HUES48 (cell line): ENCODE measurements around the gene CD74.

ENCODE experiments used
- H3K27ac ChIP-seq: one replicate; pipeline ENCODE4 v1.7.0; 2013; ENCODE audit warnings: low read depth, low read length, inconsistent platforms
- H3K27me3 ChIP-seq: 2 replicates; pipeline ENCODE4 v1.6.1; 2013; ENCODE audit warnings: mild to moderate bottlenecking, low read length; ENCODE audit not compliant: control insufficient read depth, insufficient read depth
- H3K36me3 ChIP-seq: 2 replicates; pipeline ENCODE4 v1.6.1; 2013; ENCODE audit warnings: low read length; ENCODE audit not compliant: control insufficient read depth, insufficient read depth
- H3K4me1 ChIP-seq: 2 replicates; pipeline ENCODE4 v1.6.1; 2013; ENCODE audit warnings: mild to moderate bottlenecking, low read length; ENCODE audit not compliant: control insufficient read depth, insufficient read depth
- H3K4me3 ChIP-seq: 2 replicates; pipeline ENCODE4 v1.5.1; 2013; ENCODE audit warnings: mild to moderate bottlenecking, low read depth, low read length
- H3K9ac ChIP-seq: 2 replicates; pipeline ENCODE4 v1.6.1; 2013; ENCODE audit warnings: mild to moderate bottlenecking, low read depth, low read length, moderate library complexity
- H3K9me3 ChIP-seq: 2 replicates; pipeline ENCODE4 v1.6.1; 2013; ENCODE audit warnings: low read length; ENCODE audit not compliant: control insufficient read depth, insufficient read depth

Gene CD74

GRCh38 chr5:150407096-150407720 is 5.5 kb downstream of the CD74 start:
- no peak overlapping the region for H3K9ac ChIP-seq
- peaks cover 12% of the 10 kb centered on the region for H3K36me3 ChIP-seq
- no peaks in the 10 kb centered on the region for H3K27me3 ChIP-seq
- H3K27ac ChIP-seq: no peak overlapping the region
- no peaks in the 10 kb centered on the region for H3K9me3 ChIP-seq
- peaks cover 21% of the 10 kb centered on the region for H3K4me1 ChIP-seq
- H3K4me3 ChIP-seq: no peak overlapping the region

GRCh38 chr5:150406723-150407095 is 6.0 kb downstream of the CD74 start:
- Histone ChIP-seq H3K27me3 (no peaks in the 10 kb centered on the region), H3K9me3 (no peaks in the 10 kb centered on the region), H3K9ac (no peak overlapping the region), H3K4me3 (no peak overlapping the region), H3K4me1 (peaks cover 20% of the 10 kb centered on the region), H3K36me3 (peaks cover 16% of the 10 kb centered on the region), H3K27ac (no peak overlapping the region)

- Histone ChIP-seq H3K36me3 (peaks cover 17% of the 10 kb centered on the region), H3K9me3 (no peaks in the 10 kb centered on the region), H3K27ac (no peak overlapping the region), H3K27me3 (no peaks in the 10 kb centered on the region), H3K4me3 (no peak overlapping the region), H3K4me1 (peaks cover 15% of the 10 kb centered on the region), H3K9ac (no peak overlapping the region)
These were observed 6.5 kb downstream of the CD74 start for GRCh38 chr5:150406103-150406722.

- no peaks in the 10 kb centered on the region for H3K27me3 ChIP-seq
- no peak overlapping the region for H3K27ac ChIP-seq
- H3K4me1 ChIP-seq: peaks cover 6% of the 10 kb centered on the region
- H3K9me3 ChIP-seq: no peaks in the 10 kb centered on the region
- no peak overlapping the region for H3K4me3 ChIP-seq
- H3K9ac ChIP-seq: no peak overlapping the region
- H3K36me3 ChIP-seq: peaks cover 28% of the 10 kb centered on the region
These were observed 7.5 kb downstream of the CD74 start for GRCh38 chr5:150404941-150405816.

- Histone ChIP-seq H3K27ac (no peak overlapping the region), H3K36me3 (peaks cover 34% of the 10 kb centered on the region), H3K4me3 (no peak overlapping the region), H3K4me1 (peaks cover 3% of the 10 kb centered on the region; the same call in 1 of the 2 replicates), H3K9ac (no peak overlapping the region), H3K9me3 (no peaks in the 10 kb centered on the region), H3K27me3 (no peaks in the 10 kb centered on the region)
These were observed 8.2 kb downstream of the CD74 start for GRCh38 chr5:150404535-150404934.

- Histone ChIP-seq H3K4me3 (no peak overlapping the region), H3K4me1 (peaks cover 3% of the 10 kb centered on the region; the same call in 1 of the 2 replicates), H3K9ac (no peak overlapping the region), H3K27me3 (no peaks in the 10 kb centered on the region), H3K9me3 (no peaks in the 10 kb centered on the region), H3K27ac (no peak overlapping the region), H3K36me3 (peaks cover 38% of the 10 kb centered on the region)
These were observed 8.6 kb downstream of the CD74 start for GRCh38 chr5:150404121-150404520.

- no peak overlapping the region for H3K4me3 ChIP-seq
- no peaks in the 10 kb centered on the region for H3K9me3 ChIP-seq
- H3K4me1 ChIP-seq: no peaks in the 10 kb centered on the region
- no peak overlapping the region for H3K9ac ChIP-seq
- no peak overlapping the region for H3K27ac ChIP-seq
- peaks cover 50% of the 10 kb centered on the region for H3K36me3 ChIP-seq
- H3K27me3 ChIP-seq: no peaks in the 10 kb centered on the region
These were observed 9.8 kb downstream of the CD74 start for GRCh38 chr5:150402901-150403342.

GRCh38 chr5:150402229-150402773 is 10.4 kb downstream of the CD74 start:
- Histone ChIP-seq H3K9ac (no peak overlapping the region), H3K36me3 (peaks cover 57% of the 10 kb centered on the region), H3K27ac (no peak overlapping the region)

GRCh38 chr5:150401376-150402228 is 11.1 kb downstream of the CD74 start:
- H3K9ac ChIP-seq: no peak overlapping the region
- no peak overlapping the region for H3K4me3 ChIP-seq
- no peaks in the 10 kb centered on the region for H3K27me3 ChIP-seq
- H3K9me3 ChIP-seq: no peaks in the 10 kb centered on the region
- no peaks in the 10 kb centered on the region for H3K4me1 ChIP-seq
- no peak overlapping the region for H3K27ac ChIP-seq
- H3K36me3 ChIP-seq: peaks cover 62% of the 10 kb centered on the region

More at GRCh38 chr5:150402229-150402773, 10.4 kb downstream of the CD74 start:
- no peaks in the 10 kb centered on the region for H3K27me3 ChIP-seq
- H3K9me3 ChIP-seq: no peaks in the 10 kb centered on the region
- no peak overlapping the region for H3K4me3 ChIP-seq
- H3K4me1 ChIP-seq: no peaks in the 10 kb centered on the region

GRCh38 chr5:150401076-150401375 is 11.7 kb downstream of the CD74 start:
- Histone ChIP-seq H3K9ac (no peak overlapping the region), H3K4me1 (no peaks in the 10 kb centered on the region), H3K9me3 (no peaks in the 10 kb centered on the region), H3K4me3 (no peak overlapping the region), H3K27me3 (no peaks in the 10 kb centered on the region), H3K27ac (no peak overlapping the region), H3K36me3 (peaks cover 68% of the 10 kb centered on the region)
